Measurements from ENCODE around the gene EPS8L1.

DNA sequence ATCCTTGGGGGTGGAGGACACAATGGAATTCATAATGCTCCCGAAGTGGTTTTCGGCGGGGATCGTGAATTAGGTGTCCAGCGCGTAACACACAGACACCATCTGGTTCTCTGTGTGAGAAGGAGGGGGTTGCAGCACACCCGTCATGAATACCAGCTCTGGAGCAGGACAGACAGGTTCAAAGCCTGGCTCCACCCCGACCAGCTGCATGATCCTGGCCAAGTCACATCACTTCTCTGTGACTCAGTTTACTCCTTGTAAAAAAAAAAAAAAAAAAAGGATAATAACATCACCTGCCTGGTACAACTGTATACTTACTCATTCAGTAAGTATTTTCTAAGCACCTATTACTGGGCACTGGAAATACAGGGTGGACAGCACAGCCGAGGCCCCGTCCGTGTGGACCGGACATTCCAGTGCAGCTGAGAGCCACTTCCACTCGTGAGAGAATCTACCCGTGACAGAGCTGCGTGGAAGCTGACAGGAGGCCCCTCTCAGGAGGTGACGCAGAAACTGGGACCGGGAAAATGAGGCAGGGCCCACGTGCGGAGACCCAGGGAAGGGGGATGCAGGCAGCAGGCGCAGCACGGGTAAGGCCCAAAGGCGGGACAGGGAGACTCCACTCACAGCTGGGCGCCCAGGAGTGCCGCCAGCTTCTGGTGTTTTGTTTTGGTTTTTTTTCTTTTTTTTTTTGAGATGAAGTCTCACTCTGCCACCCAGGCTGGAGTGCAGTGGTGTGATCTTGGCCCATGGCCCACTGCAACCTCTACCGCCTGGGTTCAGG is 24.7 kb upstream of the EPS8L1 start:
- TF ChIP-seq, protein P1, sequence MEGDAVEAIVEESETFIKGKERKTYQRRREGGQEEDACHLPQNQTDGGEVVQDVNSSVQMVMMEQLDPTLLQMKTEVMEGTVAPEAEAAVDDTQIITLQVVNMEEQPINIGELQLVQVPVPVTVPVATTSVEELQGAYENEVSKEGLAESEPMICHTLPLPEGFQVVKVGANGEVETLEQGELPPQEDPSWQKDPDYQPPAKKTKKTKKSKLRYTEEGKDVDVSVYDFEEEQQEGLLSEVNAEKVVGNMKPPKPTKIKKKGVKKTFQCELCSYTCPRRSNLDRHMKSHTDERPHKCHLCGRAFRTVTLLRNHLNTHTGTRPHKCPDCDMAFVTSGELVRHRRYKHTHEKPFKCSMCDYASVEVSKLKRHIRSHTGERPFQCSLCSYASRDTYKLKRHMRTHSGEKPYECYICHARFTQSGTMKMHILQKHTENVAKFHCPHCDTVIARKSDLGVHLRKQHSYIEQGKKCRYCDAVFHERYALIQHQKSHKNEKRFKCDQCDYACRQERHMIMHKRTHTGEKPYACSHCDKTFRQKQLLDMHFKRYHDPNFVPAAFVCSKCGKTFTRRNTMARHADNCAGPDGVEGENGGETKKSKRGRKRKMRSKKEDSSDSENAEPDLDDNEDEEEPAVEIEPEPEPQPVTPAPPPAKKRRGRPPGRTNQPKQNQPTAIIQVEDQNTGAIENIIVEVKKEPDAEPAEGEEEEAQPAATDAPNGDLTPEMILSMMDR (conservative IDR thresholded peaks at IDR 0.05 in 1 of 2, IDR thresholded peaks at IDR 0.05 in 1 of 2; ENCODE audit: extremely low read depth in 1 of 2, insufficient read depth in 1 of 2, low read depth in 1 of 2, low read length in 2 of 2) = no peak
- no peak for TF ChIP-seq EZH2 (IDR thresholded peaks at IDR 0.05; ENCODE audit: borderline replicate concordance, low read length)

Measured in mammary epithelial cell (primary cell).